NCI-H345 treated with DMSO at 0.1 percent for 48 hours (cell line): ENCODE data around the gene MET.
"Not testable (repeated sequence)": the region's sequence is repeated elsewhere in the genome, so short reads cannot be mapped to it uniquely, and the experiment has no call there.

ENCODE experiments used
- DNase-seq: peaks from one replicate; lab custom pipeline; 2025; ENCODE audit not compliant: unreplicated experiment; lab: John Stamatoyannopoulos, UW

The MET gene

GRCh38 chr7:116671681-116672595, at the start of gene MET:
Gene MET (plus strand): TSS chr7:116672196. CDS start chr7:116699085, 26,889 bp downstream.
- DNase-seq = peak; percentile 79

DNA sequence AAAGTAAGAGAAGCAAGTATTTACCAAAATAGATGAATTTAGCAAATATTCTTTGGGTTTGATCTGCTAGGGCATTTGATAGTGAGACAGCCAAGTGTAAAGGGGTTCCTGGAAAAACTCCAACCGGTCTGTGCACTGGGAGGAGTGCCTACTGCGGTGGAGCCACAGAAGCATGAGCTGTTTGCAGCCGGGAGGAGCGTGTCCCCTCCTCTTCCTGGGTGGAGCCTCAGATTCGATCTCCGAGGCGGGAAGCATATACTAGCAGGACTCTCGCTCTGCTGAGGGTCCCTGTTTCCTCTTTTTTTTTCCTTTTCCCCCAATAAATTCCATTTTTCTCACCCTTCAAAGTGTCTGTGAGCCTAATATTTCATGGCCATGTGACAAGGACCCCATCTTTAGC, 45.1 kb upstream of the MET start:
- no peak for DNase-seq

DNA sequence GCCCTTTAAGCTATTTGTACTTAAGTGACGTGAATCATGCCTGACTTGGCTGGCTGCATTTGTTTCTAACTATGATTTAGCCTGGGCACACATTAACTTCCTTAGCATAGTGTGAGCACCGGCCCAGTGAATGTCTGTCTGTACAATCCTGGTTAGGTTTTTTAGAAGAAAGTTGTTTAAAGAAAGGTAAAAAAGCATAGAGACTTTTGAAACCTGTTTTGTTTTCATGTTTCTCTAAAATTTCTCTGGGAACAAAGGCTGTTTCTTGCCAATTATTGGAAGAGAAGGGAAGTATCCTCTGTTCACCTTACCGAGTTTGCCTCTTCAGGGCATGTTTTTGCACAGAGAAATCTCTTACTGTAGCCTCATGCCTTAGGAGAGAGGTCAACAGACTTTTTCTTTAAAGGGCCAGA, 42.9 kb upstream of the MET start:
- DNase-seq = no peak

- no peak for DNase-seq
Observed at GRCh38 chr7:116630357-116630756, 41.6 kb upstream of the MET start.

- DNase-seq = no peak
Observed at GRCh38 chr7:116630932-116631671, 40.9 kb upstream of the MET start.

GRCh38 chr7:116631676-116632075, 40.3 kb upstream of the MET start:
- DNase-seq = no peak

GRCh38 chr7:116632384-116632783, 39.6 kb upstream of the MET start:
- no peak for DNase-seq

GRCh38 chr7:116633131-116633988, 38.6 kb upstream of the MET start:
- DNase-seq = no peak

GRCh38 chr7:116636997-116637396, 35.0 kb upstream of the MET start:
- DNase-seq = no peak

DNA sequence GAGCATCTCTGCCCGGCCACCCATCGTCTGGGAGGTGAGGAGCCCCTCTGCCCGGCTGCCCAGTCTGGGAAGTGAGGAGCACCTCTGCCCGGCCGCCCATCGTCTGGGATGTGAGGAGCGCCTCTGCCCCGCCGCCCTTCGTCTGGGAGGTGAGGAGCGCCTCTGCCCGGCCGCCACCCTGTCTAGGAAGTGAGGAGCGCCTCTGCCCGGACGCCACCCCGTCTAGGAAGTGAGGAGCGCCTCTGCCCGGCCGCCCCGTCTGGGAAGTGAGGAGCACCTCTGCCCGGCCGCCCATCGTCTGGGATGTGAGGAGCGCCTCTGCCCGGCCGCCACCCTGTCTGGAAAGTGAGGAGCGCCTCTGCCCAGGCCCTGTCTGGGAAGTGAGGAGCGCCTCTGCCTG, 33.4 kb upstream of the MET start:
- DNase-seq = not testable (repeated sequence)

- no peak for DNase-seq
Observed at GRCh38 chr7:116641551-116642153, 30.3 kb upstream of the MET start.

GRCh38 chr7:116643148-116643547, 28.8 kb upstream of the MET start:
- not testable (repeated sequence) for DNase-seq

GRCh38 chr7:116644628-116645027, 27.4 kb upstream of the MET start:
- no peak for DNase-seq

DNA sequence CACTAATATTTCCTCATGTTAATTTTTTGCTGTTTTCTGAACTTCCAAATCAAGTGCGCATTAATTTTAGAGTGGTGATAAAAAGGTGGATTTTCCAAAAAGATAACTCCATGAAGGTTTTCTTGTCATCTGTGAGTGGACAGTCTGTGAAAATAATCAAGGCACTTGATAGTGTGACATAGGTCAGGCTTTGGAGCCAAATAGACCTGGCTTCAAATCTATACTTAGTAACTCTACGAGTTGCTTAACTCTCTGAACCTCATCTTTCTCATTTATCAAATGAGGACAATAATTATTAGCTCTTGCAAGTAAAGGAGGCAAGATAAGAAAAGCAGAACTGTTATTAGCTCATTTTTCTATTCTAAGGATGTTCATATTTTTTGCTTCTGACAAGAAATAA, 24.7 kb upstream of the MET start:
- no peak for DNase-seq

DNA sequence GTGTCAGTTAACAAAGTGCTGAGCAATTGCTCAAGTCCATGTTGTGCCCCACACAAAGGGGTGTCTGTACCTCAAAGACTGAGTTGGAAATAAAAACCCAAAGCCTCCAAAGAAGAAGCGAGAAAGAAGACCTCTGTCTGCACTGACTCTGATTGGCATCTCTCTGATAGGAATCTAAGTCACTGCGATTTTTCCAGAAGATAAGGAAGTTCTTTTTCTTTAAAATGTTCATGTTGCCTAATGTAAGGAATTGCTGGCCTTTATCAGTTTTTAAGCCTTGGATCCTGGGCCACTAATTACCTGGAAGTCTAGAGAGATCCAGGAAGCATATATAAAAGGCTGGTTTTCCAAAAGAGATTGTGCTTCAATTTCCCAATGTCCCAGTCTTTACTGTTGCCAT, 24.1 kb upstream of the MET start:
- DNase-seq = no peak

DNA sequence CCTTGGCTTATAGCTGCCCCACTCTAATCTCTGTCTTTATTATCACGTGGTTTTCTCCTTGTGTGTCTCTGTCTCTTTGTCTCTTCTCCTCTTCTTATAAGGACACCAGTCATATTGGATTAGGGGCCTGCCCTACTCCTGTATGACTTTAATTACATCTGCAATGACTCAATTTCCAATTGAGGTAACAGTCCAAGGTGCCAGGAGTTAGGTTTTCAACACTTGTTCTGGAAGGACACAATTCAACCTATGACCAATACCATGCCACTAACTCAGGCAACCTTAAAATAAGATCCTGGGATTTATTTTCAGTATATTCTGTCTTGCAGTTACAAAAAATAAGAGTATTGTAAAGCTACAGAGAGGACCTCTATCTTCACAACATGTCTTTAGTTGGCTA, 21.6 kb upstream of the MET start:
- no peak for DNase-seq

DNA sequence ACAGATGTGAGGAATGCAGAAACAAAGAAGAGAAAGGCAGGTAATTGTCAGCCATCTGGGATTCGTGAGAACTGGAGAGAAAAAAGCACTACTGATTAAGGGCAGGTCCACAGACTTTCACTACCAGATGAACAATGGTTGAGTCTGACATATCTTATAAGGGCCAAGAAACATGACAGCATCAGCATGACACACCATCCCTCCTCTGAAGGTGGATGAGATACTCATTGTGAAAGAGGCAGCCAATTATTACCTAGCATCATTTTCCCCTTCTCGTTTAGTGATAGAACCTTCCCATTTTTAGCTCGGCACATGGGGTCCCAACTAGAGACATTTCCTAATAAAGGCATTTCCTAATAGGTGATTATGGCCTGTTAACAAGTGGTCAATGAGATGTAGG, 19.2 kb upstream of the MET start:
- no peak for DNase-seq

DNA sequence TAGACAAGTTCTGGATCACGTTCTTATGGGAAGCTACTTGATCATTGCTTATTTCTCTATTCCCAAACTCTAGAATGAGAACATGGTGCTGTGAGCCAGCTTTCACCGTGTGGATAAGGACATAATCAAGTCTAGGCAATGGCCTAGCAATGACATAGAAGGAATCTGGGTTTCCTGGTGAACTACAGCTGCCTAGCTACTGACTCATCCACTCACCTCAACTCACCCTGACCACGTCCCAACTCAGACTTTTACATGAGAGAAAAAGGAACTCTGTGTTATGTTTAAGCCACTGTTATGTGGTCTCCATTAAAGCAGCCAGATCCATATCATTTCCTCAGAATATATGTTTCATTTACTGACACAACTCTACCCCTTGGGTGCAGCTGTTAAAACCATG, 18.8 kb upstream of the MET start:
- no peak for DNase-seq

DNA sequence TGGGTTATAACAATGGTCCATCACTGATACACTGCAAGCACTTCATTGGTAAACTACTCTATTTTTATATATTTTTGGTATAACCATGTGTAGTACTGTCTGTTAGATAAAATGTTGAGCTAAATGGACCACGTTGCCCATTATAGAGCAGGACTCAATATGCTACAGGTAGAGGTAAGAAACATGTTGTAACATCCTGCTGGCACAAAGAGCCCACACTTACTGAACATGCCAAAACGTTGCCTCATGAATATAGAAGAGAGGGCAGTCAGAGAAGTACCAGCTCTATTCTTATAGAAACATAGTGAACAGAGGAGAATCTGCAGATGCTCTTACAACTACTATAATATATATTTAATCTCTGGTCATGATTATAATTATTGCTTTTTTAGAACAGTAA, 18.4 kb upstream of the MET start:
- no peak for DNase-seq

- not testable (repeated sequence) for DNase-seq
Observed at GRCh38 chr7:116659248-116659647, 12.7 kb upstream of the MET start.

DNA sequence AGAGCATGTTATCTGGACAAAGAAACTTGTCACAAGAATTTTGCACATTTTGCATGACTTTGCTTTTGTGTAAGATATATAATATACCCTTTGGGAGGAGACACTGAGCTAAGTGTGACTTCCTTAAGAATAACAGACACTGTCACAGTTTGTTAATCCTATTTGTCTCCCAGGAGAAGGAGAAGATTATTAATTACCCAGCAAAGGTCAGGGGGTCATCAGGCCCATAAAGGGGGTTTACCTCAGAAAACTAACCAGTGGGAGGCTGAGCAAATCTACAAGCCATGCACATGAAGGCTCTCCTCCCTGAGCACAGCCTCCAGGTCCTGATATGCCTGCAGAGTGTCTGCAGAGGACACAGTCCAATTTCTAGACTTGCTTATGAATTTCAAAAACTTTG, 10.1 kb upstream of the MET start:
- no peak for DNase-seq
